DMS 273 treated with DMSO at 0.1 percent for 48 hours (cell line): ENCODE data around the gene CHST12.
"Not testable (repeated sequence)": the region's sequence is repeated elsewhere in the genome, so short reads cannot be mapped to it uniquely, and the experiment has no call there.

Source experiments
- DNase-seq: peaks from one replicate; lab custom pipeline; 2025; lab: John Stamatoyannopoulos, UW

CHST12 gene

DNA sequence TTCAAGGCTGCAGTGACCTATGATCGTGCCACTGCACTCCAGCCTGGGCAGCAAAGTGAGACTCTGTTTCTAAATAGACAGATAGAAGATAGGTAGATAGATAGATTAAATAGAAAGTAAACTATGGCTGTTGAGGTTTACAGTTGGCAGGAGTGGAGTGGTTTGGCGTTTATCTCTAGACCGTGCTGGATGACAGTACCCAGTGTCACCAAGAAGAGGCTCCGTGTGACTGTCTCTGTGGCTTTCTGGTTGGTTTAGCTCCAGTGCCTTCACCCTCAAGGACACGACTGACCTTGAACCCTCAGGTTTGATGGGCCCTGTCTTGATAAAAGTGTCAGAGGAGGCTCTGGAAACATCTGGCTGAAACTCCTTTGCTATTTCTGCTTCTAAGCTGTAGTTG is 31.7 kb downstream of the CHST12 start:
- no peak for DNase-seq

DNA sequence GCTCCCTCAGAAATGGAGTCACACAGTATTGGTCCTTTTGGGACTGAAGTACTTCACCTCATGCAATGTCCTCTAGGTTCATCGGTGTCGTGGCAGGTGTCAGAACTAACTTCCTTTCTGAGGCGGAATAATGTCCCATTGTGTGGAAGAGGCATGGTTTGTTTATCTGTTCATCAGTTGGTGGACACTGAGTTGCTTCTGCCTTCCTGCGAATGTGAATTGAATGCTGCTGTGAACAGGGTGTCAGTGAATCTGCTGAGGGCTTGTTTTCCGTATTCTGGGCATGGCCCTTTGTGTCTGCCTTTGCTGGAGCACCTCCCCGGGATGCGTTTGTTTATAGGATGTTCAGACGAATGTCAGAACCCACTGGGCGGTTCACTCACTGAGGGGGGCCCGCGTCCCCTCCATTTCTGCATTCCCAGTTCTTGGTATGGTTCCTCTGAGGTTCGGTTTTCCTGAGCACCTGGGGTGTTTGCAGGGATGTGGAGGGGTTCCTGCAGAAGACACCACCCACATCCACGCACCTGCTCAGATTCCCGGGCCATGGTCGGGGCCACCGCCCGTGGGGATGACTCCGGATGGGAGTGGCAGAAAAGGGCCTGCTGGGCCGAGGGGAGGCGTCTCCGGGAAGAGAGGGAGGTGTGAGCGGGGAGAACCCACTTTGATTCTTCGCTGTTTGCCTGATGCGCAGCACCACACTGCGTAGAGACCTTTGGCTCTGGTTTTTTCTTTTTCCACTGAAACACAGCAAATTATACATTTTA is 33.1 kb downstream of the CHST12 start:
- DNase-seq = no peak

DNA sequence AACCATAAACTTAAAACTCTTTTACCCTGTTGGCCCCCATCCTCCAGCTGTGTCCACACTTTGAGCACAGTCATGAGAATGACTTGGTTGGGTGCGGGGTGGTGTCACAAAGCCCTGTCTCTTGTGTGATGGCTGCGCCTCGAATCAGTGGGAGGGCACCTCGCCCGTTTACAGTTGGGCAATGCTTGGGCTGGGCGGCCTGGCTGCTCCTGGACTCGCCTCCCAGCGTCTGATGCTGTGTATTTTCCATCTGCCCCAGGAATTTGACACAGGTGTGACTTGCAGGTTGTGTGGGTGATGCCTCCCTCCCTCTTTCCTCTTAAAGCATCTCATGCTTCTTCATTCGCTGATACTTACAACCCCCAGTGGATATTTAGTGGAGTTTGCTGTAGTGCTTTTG is 33.7 kb downstream of the CHST12 start:
- DNase-seq = no peak

DNA sequence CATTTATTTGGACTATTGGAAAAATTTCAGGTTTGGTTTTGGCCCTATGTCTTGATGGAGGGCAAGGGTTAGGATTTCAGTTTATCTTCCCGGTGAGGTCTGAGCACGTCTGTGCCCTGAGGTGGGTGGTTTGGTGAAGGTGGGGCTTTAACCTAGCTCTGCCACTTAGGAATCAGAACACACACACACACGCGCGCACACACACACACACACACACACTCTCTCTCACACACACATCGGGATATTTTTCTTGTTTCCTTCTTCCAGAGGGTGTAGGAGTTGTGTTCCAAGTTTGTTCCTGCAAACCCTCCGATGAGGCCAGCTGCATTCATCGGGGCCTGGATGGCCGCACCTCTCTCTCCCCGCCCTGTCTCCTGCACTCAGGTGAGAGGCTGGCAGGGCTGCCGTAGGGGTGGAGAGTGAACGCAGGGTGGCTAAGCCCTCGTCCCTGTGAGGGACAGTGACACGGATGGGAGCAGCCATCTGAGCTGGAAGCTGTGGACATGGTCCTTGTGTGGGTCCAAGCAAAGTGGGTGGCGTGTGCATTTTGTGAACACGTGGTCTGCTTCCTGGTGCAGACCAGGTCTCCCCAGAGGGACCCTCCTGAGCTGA is 34.2 kb downstream of the CHST12 start:
- DNase-seq = no peak

DNA sequence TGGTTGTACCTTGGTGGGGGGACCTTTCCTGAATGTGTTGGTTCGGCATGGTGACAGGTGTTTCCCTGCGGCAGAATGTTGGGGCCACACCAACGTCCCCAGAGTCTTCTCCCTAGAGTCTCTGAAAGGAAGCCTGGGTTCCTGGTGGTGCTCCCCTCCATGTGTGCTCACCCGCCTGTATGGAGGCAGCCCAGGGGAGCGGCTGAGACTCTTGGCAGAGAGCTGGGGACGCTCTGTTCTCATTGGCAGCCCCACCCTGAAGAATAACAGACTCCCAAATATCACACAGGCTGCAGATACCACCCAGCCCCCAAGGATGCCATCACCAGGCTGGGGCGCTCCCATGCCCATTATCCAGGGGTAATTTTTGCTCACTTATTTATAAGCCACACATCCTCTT is 34.8 kb downstream of the CHST12 start:
- no peak for DNase-seq

DNA sequence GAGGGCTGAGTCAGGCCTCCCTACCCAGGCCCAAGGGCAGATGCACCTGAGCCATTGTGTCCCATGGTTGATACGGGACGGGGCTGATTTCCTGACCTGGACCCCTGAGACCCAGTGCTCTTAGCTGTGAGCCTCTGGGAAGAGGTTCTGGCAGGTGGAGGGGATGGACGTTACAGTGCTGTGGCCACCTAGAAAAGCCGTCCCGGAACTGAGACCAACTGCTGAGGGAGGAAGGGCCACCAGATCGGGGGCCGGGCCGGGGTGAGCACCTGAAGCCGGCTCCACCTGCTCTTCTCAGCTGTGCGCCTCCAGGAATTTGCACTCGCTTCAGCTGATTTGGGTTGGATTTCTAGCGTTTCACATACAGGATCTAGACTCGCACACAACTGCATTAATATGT is 35.4 kb downstream of the CHST12 start:
- DNase-seq = no peak

DNA sequence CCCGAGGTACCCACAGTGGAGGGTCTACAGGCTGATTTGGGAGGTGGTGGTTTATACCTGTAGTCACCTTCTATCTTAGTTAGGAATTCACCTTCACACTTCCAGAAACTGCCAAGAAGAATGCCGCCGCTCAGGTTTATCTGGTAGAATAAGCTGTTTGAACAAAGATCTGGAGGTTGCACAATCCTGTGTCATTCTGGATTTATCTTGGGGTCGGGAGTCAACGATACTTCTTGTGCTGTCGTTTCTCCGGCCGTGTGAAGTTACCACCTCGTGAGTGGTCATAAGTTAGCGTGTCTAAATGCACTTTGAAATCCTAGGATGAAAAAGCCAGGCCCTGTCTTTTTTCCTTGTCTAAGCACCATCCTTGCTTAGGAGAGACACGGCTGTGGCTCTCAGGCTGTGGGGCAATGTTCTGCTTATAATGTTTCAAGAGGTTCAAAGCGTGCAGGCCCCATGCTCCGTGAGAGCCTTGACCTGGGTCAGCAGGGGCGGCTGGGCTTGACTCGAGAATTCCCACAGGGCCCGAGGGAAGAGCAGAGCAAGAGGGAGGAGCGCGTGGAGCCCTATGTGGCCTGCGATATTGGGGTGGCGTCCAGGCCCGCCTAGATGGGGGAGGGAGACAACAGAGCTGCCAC is 37.3 kb downstream of the CHST12 start:
- no peak for DNase-seq

DNA sequence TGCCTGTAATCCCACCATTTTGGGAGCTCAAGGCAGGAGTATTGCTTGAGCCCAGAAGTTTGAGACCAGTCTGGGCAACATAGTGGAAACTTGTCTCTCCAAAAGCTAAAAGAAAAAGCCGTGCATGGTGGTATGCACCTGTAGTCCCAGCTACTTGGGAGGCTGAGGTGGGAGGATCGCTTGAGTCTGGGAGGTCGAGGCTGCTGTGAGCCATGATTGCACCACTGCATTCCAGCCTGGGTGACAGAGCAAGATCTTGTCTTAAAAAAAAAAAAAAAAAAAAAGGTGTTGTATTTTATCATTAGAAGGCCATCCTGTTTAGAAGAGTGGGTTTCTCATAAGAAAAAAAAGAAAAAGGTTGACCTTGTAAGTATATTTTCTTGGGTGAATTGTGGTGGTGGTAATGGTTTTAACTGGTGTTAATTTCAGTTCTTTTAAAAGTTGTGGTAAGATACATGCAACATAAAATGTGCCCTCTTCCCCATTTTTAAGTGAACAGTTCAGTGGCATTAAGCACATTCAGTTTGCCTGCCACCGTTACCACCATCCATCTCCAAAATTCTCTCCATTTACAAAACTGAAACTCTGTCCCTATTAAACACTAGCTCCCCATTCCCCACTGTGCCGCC is 38.1 kb downstream of the CHST12 start:
- no peak for DNase-seq

DNA sequence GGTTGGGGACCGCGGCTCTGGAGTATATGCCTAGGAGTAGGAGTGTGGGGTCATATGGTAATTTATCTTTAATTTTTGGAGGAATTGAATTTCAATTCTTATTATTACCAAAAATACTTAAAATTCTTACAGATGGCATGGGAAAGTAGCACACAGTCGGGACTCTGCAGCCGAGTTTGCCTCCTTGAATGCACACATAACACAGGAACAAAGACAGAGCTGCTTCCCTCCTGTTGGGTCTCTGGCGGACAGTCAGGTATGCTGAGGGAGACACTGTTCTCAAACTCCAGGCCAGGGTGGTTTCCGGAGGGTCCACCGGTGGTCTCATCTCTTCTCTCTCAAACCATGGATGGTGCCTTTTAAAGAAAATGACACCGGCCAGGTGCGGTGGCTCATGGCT is 40.1 kb downstream of the CHST12 start:
- no peak for DNase-seq

DNA sequence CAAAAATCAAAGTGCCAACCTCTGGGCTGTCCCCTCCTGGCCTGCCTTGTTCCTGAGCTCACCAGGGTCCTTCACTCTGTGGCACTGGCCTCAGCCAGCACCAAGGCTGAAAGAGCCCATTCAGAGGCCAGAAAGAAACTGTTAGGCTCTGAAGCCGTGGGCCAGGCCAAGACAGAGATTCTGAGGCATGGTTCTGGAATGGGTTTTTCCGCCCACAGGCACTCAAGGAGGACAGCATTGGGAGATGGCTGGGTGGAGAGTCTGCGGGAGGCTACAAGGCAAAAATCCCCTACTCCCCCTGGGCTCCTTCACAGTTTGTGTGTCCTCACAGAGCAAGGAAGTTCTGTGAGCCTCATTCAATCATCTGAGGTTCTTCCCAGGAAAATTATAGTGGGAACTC is 41.1 kb downstream of the CHST12 start:
- DNase-seq = no peak

DNA sequence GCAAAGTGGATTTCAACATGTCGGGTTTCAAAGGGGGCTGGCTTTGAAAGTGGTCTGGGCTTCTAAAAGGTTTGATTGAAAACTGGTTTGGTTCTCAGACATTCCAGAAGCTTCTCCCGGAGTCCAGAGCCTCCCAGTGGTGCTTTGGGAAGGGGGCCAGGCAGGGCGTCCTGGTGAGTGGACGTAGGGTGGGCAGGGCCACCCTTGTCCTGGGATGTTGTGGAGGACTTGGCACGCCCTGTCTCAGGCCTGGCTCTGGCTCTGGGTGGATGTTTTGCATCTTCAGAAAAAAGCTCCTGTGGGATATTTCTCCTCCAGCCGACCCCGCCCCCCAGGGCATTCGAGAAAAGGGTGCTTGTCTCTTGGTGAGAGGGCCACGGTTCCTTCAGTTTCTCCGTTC is 41.6 kb downstream of the CHST12 start:
- DNase-seq = no peak

DNA sequence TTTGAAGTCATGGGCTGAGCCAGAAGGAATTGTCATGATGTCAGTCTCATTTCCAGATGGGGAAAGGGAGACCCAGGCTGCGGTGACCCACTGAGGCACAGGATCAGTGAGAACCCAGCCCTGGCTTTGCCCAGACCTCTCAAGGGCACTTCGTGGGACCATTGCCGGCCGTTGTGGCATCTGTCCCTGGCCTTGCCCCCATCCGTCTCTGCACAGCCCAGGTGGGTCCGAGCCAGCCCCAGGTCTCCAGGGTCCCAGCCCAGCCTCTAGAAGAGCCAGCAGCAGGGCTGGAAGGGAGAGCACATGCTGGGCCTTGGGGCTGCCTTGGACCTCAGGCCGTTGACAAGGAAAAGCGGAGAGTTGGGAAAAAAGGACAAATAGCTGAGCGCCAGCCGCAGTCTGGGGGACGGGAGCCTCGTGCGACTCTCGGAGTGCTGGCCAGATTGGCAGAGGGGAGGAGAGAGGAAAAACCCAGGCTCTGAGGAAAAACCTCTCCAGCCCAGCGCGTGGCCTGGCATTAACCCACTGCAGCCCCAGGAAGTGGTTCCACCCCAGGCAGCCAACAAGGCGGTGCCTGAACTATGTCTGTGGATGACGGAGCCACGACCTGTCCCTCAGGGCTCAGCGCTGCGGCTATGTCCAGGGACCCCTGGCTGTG is 42.6 kb downstream of the CHST12 start:
- no peak for DNase-seq

DNA sequence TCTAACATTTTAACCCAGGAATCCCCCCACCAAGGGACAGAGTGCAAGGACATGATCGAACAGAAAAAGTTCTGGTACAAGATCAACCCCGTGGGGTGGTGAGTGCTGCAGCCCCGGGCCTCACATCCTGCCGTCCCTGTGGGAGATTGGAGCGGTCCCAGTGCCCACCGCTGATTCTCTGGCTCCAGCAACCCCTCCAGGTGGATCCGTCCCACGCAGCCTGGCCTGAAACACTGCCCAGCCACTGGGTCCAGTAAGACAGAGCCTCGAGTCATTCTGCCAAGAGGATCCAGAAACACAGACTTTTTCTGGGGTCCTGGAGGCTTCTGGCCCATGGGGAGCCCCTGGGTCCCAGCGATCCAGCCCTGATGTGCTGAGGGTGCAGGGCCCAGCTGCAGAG is 43.3 kb downstream of the CHST12 start:
- no peak for DNase-seq

DNA sequence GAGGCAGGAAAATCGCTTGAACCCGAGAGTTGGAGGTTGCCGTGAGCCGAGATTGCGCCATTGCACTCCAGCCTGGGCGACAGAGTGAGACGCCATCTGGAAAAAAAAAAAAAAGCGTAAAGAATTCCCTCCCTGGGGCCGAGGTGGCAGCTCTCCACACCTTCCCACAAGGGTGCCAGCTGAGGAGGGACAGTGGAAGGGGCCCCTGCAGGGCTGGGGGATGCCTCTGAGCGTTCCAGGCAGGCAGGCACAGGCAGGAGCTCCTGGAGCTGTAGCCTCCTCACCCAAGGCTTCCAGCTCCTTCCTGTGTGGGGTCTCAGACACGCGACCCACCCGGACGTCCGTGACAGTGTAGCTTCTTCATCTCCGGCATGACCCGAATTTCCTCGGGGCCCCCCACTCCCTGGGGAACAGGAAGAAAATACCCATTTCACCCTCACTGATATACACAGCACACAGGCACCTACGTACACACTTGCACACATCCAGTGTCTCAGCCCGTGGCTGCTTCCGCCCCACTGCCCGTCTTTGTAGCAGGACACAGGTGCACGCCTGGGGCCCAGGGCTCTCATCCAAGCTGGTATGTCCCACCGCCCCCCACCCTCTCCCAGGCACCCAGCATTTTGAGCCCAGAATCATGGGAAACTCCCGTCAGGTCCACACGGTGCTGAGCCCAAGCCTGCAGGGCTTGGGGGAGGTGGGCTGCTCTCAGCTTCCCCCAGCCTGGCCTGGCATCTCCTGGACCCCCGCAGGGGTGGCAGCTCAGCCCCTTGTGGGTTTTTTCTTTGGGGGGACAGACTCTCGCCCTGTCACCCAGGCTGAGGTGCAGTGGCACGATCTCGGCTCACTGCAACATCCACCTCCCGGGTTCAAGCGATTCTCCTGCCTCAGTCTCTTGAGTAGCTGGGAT is 47.0 kb downstream of the CHST12 start:
- DNase-seq = no peak

DNA sequence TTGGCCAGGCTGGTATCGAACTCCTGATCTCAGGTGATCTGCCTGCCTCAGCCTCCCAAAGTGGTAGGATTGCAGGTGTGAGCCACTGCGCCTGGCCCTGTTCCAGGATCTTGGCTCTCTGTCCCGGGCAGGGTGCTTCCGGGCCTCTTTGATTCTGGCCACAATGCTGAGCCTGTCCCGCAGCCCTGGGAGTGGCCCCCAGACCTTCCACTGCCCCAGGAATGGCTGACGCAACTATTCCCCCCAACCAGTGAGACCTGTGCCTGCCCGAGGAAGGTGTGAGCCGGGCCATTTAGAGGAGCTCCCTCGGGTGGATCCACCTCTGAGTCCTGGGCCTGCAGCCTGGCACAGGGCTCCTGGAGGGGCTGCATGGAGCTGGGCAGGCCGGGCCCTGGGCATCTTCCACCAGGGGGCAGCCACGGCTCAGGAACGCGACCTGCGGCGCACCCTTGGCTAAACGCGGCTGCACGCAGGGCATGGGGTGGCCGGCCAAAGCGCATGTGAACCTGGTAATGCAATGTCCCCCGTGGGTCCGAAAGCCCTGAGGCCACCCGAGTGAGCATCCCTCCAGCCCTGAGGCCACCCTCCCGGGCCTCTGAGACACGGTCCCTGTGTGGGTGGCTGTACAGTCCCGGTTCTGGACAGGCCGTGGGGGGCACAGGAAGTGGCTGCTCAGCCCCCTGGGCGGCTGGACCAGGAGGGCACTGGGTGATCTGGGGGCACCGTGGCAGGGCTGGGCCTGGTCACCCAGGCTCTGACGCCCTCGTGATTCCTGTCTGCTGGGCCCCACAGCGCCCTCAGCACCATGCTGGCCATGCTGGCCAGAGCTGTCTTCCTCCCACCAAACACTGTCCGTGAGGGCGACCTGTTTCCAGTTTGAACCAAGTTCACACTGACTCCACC is 48.0 kb downstream of the CHST12 start:
- DNase-seq = peak; percentile 39

DNA sequence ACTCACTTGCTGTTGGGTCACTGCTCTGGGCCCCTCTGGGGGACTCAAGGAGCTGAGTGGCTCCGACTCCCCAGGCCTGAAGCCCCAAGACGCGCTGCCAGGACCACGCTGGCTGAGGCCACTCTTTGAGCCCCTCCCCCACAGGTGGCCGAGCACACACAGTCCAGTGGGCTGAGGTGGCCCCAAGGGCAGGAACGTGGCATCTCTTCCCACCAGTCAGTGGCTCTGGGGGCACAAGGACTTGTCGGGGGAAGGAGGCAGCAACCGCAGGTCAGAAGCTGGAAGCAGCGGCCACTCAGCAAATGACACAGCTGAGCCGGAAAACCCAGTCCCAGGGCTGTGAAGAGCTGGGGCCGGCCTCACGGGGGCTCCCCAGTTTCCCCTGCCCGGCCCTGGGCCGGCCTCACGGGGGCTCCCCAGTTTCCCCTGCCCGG is 48.7 kb downstream of the CHST12 start:
- DNase-seq = no peak

DNA sequence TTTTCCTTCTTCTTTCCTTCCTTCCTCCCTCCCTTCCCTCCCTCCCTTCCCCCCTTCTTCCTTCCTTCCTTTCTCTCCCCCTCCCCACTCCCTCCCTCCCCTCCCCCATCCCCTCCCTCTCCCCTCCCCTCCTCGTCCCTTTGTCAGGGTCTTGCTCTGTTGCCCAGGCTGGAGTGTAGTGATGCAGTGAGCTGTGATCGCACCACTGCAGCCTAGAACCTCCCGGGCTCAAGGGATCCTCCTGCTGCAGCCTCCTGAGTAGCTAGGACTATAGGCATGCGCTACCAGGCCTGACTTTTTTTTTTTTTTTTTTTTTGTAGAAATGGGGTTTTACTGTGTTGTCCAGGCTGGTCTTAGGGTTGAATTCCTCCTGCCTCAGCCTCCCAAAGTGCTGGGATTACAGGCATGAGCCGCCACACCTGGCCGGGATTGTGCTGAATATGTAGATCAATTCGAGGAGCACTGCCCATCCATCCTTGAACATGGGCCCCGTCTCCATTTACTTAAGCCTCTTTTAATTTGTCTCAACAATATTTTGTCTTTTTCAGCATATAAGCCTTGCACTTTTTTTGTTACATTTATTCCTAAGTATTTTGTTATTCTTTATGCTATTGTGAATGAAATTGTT is 49.3 kb downstream of the CHST12 start:
- no peak for DNase-seq

DNA sequence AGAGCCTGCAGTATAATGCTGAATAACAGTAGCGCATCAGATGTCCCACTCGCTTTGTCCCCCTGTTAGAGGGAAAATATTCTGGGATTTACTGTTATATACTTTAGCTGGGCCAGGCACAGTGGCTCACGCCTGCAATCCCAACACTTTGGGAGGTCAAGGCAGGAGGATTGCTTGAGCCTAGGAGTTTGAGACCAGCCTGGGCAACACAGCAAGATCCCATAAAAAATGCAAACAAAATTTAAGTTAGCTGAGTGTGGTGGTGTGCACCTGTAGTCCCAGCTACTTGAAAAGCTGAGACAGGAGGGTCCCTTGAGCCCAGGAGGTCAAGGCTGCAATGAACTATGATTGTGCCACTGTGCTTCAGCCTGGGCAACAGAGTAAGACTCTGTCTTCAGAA is 50.4 kb downstream of the CHST12 start:
- not testable (repeated sequence) for DNase-seq

DNA sequence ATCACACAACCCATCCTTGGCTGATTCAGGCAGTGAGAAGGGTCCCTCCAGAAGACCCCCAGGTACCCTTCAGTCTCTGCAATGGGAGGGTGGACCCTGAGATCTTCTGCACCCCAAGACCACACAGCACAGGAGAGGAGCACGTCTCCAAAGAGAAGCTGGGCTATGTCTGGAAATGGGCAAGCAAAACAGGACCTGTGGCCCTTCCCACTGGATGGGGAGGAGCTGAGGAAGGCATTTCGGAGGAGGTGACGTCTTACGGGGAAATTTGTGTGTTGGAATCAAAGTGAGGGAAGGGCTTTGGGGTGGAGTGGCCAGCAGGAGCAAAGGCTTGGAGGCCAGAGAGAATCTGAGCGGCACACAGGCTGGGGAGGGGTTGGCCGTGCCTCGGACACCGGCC is 56.3 kb downstream of the CHST12 start:
- DNase-seq = no peak

DNA sequence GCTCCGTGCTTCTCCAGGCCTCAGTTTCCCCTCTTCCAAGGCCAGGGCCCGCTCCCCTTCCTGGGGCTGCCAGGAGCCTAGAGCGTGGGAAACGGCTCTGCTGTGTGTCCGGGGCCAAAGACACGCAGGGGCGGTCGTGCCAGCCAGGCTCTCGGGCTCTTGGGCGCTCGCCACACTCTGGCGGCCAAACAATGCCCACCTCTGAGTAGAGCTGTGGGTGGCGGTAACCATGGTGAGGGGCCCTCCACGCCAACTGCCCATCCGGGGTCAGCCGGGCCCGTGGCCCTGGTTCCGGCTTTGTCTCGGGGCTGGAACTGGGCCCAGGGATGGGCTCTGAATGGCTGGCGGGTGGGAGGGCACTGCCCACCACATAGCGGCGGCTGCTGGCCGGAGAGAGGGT is 56.8 kb downstream of the CHST12 start:
- DNase-seq = no peak
